Psoas muscle (tissue), 8 donors: ENCODE results near the gene CLDND2. TPM values are rescaled to one million over a fixed set of nuclear protein-coding genes. Genes with fewer than 3 reads are reported as not detected.
"Not testable (repeated sequence)": the region's sequence is repeated elsewhere in the genome, so short reads cannot be mapped to it uniquely, and the experiment has no call there.

Experiments used
- ATAC-seq, 4 donors: fragments of 200-7000 bp; cut with Tn5 transposase; one replicate each; pipeline ENCODE4 v1.9.1; 2020; ENCODE audit warnings: moderate library complexity in 3 of 4, mild to moderate bottlenecking in 2 of 4
- DNase-seq, 2 donors: peaks; one replicate each; pipeline ENCODE4 v3.0.0-alpha.2; 2020
- H3K27ac ChIP-seq: fragments of 200-600 bp; one replicate; pipeline ENCODE4 v1.8.0; 2022
- H3K27me3 ChIP-seq, 3 donors: fragments of 200-600 bp in 1 of 3; one replicate each; pipeline versions ENCODE4 v1.6.1 to v1.8.0; 2013 to 2022; ENCODE audit warnings: low read length in 2 of 3, mild to moderate bottlenecking in 2 of 3, moderate library complexity in 1 of 3; ENCODE audit not compliant: insufficient read depth in 3 of 3
- H3K36me3 ChIP-seq, 2 donors: fragments of 200-600 bp in 1 of 2; one replicate each; pipeline versions ENCODE4 v1.6.1 to v1.8.0; 2013 to 2022; ENCODE audit warnings: low read depth in 1 of 2, mild to moderate bottlenecking in 1 of 2, moderate library complexity in 1 of 2; ENCODE audit not compliant: insufficient read depth in 1 of 2
- H3K4me1 ChIP-seq: fragments of 200-600 bp; one replicate; pipeline ENCODE4 v1.8.0; 2022
- H3K4me3 ChIP-seq: fragments of 200-600 bp; one replicate; pipeline ENCODE4 v1.8.0; 2022; ENCODE audit warnings: mild to moderate bottlenecking
- H3K9me3 ChIP-seq: fragments of 200-600 bp; one replicate; pipeline ENCODE4 v1.8.0; 2022
- CTCF ChIP-seq: fragments of 200-600 bp; IDR thresholded peaks from one replicate; pipeline ENCODE4 v1.8.0; 2022; ENCODE audit warnings: antibody characterized with exemption
- WGBS, 3 donors: extraction: QIAGEN DNeasy Blood & Tissue Kit; methylation state at CpG; one replicate each; pipeline versions ENCODE4 v1.1.6 to v1.1.7; 2013; 5-methylcytosine and 5-hydroxymethylcytosine counted together
- intact Hi-C, 2 donors: fragments of 100-400 bp; cut with DNase I; formaldehyde crosslinking; loops; one replicate each; pipeline versions ENCODE4 v1.11.0 to v1.14.2; 2022
- polyA plus RNA-seq, 3 donors: library from polyadenylated mRNA; stranded (reverse); fragments of 200-250 nt; gene quantifications; one replicate each; pipeline ENCODE4 v1.2.3, GENCODE V29; 2013
- total RNA-seq, 4 donors: library from RNA; stranded (reverse); fragmentation: NEBNext Ultra II Directional in 2 of 4; extraction: Animal tissue kit (Norgen Biotek cat#: 25700) in 2 of 4; gene quantifications; one replicate each; pipeline versions ENCODE4 v1.2.1 to v1.2.4, GENCODE V29; 2021 to 2023
- donor health status: healthy with polysubstance abuse.
- donor health status: DM: no; HTN: no; CAD: no; lungs with moderate emphysema.
- donor health status: Bipolar disorder and iron deficiency.
- donor health status: healthy.
- donor health status: DM: yes; HTN: yes; CAD: no.
- donor health status: DM: no; HTN: no; CAD: no.
- donor health status: DM: no; HTN: no; CAD: no.
- donor health status: DM: yes; HTN: yes; CAD: no.

CLDND2 gene
- total and polyA plus RNA-seq, 7 donors: 0.30 to 1.8 (median 0.85) TPM; not detected in 2

GRCh38 chr19:51399231-51399630 lies 30.4 kb upstream of the CLDND2 start:
- no peak overlapping the region for H3K27ac ChIP-seq
- H3K4me1 ChIP-seq: peaks cover 5% of the 10 kb centered on the region
- H3K27me3 ChIP-seq: peaks cover 0 to 3% (median 0%) of the 10 kb centered on the region in 3 donors
- DNase-seq (no peak), ATAC-seq (no peak)
- TF ChIP-seq CTCF: no peak
- no peak overlapping the region for H3K4me3 ChIP-seq
- H3K9me3 ChIP-seq: no peaks in the 10 kb centered on the region
- no peaks in the 10 kb centered on the region for H3K36me3 ChIP-seq
- intact Hi-C loops: no loop called here
- WGBS, 3 donors: 93 to 95% (median 95%) methylated on average over 5 of the region's 5 CpGs

GRCh38 chr19:51398096-51398704 lies 29.4 kb upstream of the CLDND2 start:
- Histone ChIP-seq H3K27me3 (peaks cover 0 to 3% (median 0%) of the 10 kb centered on the region in 3 donors), H3K4me3 (no peak overlapping the region), H3K36me3 (no peaks in the 10 kb centered on the region), H3K9me3 (no peaks in the 10 kb centered on the region), H3K4me1 (peaks cover 8% of the 10 kb centered on the region), H3K27ac (no peak overlapping the region)
- peak; percentile 33 for TF ChIP-seq CTCF
- ATAC-seq: no peak
- no peak for DNase-seq
- 43 to 50% (median 44%) methylated on average over 7 of the region's 7 CpGs for WGBS, 3 donors
- intact Hi-C loops: no loop called here

- H3K36me3 ChIP-seq, H3K27ac ChIP-seq, ATAC-seq, H3K4me3 ChIP-seq, H3K4me1 ChIP-seq, H3K9me3 ChIP-seq, DNase-seq, H3K27me3 ChIP-seq, intact Hi-C loops: not testable (repeated sequence)
- WGBS, 3 donors: 50 to 57% (median 53%) methylated on average over 9 of the region's 9 CpGs
Observed at GRCh38 chr19:51397453-51397852, 28.6 kb upstream of the CLDND2 start.

GRCh38 chr19:51396175-51396574 lies 27.4 kb upstream of the CLDND2 start:
- H3K36me3 ChIP-seq: no peaks in the 10 kb centered on the region
- intact Hi-C loops: no loop called here
- WGBS, 3 donors: 94 to 99% (median 96%) methylated on average over 2 of the region's 2 CpGs

More at GRCh38 chr19:51396175-51396574, 27.4 kb upstream of the CLDND2 start:
- Histone ChIP-seq H3K9me3 (no peaks in the 10 kb centered on the region), H3K27ac (no peak overlapping the region), H3K4me3 (no peak overlapping the region), H3K27me3 (peaks cover 0 to 3% (median 0%) of the 10 kb centered on the region in 3 donors), H3K4me1 (peaks cover 8% of the 10 kb centered on the region)
- no peak for DNase-seq
- no peak for ATAC-seq
- TF ChIP-seq CTCF: no peak
